ENCODE data around the gene ATXN1. TPM values are rescaled to one million over a fixed set of nuclear protein-coding genes. Genes with fewer than 3 reads are reported as not detected.

The ATXN1 gene
- total RNA-seq, 1 donor from 2014 or later = 33.7 TPM

GRCh38 chr6:16653226-16653625 is 108.0 kb downstream of the ATXN1 start:
- no peak for DNase-seq (ENCODE audit: extremely low spot score, unreplicated experiment)
- H3K4me3 Mint-ChIP-seq = no peak overlapping the region
- no peak overlapping the region for H3K27ac Mint-ChIP-seq
- TF ChIP-seq CTCF (conservative IDR thresholded peaks at IDR 0.05) = no peak
- no peaks in the 10 kb centered on the region for H3K27me3 Mint-ChIP-seq
- H3K4me1 Mint-ChIP-seq (ENCODE audit: unreplicated experiment) = peaks cover 4% of the 10 kb centered on the region
- H3K36me3 Mint-ChIP-seq = peaks cover 13% of the 10 kb centered on the region
- H3K9me3 Mint-ChIP-seq = no peaks in the 10 kb centered on the region

GRCh38 chr6:16651871-16652270 is 109.4 kb downstream of the ATXN1 start:
- Mint-ChIP-seq H3K4me3 (no peak overlapping the region), H3K36me3 (peaks cover 8% of the 10 kb centered on the region), H3K27me3 (no peaks in the 10 kb centered on the region), H3K4me1 (ENCODE audit: unreplicated experiment) (peaks cover 4% of the 10 kb centered on the region), H3K9me3 (no peaks in the 10 kb centered on the region), H3K27ac (no peak overlapping the region)
- no peak for DNase-seq (ENCODE audit: extremely low spot score, unreplicated experiment)
- TF ChIP-seq CTCF (conservative IDR thresholded peaks at IDR 0.05) = no peak

- no peak for TF ChIP-seq CTCF (conservative IDR thresholded peaks at IDR 0.05)
- Mint-ChIP-seq H3K27ac (no peak overlapping the region), H3K4me3 (no peak overlapping the region), H3K9me3 (no peaks in the 10 kb centered on the region), H3K27me3 (no peaks in the 10 kb centered on the region), H3K4me1 (ENCODE audit: unreplicated experiment) (peaks cover 4% of the 10 kb centered on the region), H3K36me3 (peaks cover 10% of the 10 kb centered on the region)
- no peak for DNase-seq (ENCODE audit: extremely low spot score, unreplicated experiment)
These were observed 111.4 kb downstream of the ATXN1 start for GRCh38 chr6:16649890-16650289.

- H3K4me3 Mint-ChIP-seq = no peak overlapping the region
- H3K9me3 Mint-ChIP-seq = no peaks in the 10 kb centered on the region
- peaks cover 6% of the 10 kb centered on the region for H3K36me3 Mint-ChIP-seq
- H3K4me1 Mint-ChIP-seq (ENCODE audit: unreplicated experiment) = peaks cover 4% of the 10 kb centered on the region
- TF ChIP-seq CTCF (conservative IDR thresholded peaks at IDR 0.05) = no peak
- no peak for DNase-seq (ENCODE audit: extremely low spot score, unreplicated experiment)
- no peak overlapping the region for H3K27ac Mint-ChIP-seq
- H3K27me3 Mint-ChIP-seq = no peaks in the 10 kb centered on the region
These were observed 112.0 kb downstream of the ATXN1 start for GRCh38 chr6:16649241-16649640.

GRCh38 chr6:16648003-16648402 is 113.3 kb downstream of the ATXN1 start:
- H3K4me3 Mint-ChIP-seq = no peak overlapping the region
- no peaks in the 10 kb centered on the region for H3K9me3 Mint-ChIP-seq
- no peaks in the 10 kb centered on the region for H3K27me3 Mint-ChIP-seq
- no peak for DNase-seq (ENCODE audit: extremely low spot score, unreplicated experiment)
- TF ChIP-seq CTCF (conservative IDR thresholded peaks at IDR 0.05) = no peak
- H3K4me1 Mint-ChIP-seq (ENCODE audit: unreplicated experiment) = peaks cover 4% of the 10 kb centered on the region
- peaks cover 10% of the 10 kb centered on the region for H3K36me3 Mint-ChIP-seq
- H3K27ac Mint-ChIP-seq = no peak overlapping the region

GRCh38 chr6:16647422-16647821 is 113.8 kb downstream of the ATXN1 start:
- DNase-seq (ENCODE audit: extremely low spot score, unreplicated experiment) = no peak
- Mint-ChIP-seq H3K27ac (no peak overlapping the region), H3K27me3 (no peaks in the 10 kb centered on the region), H3K4me3 (no peak overlapping the region), H3K9me3 (no peaks in the 10 kb centered on the region), H3K4me1 (ENCODE audit: unreplicated experiment) (peaks cover 4% of the 10 kb centered on the region), H3K36me3 (peaks cover 11% of the 10 kb centered on the region)
- no peak for TF ChIP-seq CTCF (conservative IDR thresholded peaks at IDR 0.05)
